HG03442 (cell line): Measurements from ENCODE around the gene UNC13B.
"Not testable (repeated sequence)": the region's sequence is repeated elsewhere in the genome, so short reads cannot be mapped to it uniquely, and the experiment has no call there.

ENCODE experiments used
- ATAC-seq: cut with Tn5 transposase; IDR thresholded peaks from one replicate; pipeline ENCODE4 v1.9.1; 2021; ENCODE audit warnings: mild to moderate bottlenecking, moderate library complexity; ENCODE audit not compliant: unreplicated experiment

Gene UNC13B

DNA sequence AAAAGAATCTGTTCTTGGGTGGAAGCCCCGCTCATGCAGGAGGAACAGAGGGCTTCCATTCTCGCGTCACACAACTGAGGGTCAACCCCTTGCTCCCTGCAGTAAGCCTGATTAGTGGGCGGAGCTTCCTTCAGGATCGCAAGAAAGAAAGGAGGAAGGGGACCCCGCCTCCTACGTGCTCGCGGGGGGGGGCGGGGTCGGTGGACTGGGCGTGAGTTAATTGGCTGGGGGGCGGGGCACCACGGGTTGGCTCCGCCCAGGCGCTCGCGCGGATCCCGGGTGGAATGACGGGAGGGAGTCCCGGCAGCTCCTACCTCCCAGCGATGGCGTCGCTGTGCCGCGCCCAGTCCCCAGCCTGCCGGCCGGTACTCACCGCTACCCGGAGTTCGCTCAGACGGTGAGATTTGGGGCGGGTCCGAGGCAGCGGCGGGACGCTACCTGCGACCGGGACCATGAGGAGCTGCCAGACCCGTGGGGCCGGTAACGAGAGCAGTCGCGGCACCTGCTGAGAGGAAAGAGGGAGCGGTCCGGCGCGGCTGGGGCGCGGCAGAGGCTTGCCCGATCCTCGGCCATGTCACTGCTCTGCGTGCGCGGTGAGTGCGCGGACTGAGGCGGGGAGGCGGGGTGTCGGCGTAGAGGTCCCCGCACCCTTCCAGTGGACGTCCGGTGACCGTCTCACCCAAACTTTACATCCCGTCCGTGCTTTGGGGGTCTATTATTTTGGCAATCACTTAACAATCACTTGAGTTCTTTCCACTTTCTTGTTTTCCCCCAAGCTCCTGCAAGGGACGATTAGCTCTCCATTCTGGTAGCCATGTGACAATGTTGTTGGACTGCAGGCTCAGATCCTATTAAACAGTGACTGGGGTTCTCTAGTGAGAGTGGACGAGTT lies at the start of gene UNC13B:
Gene UNC13B, plus strand, starts transcription at position 297 of the 892 bp plus-strand sequence. Its CDS starts 275 bp downstream, at position 572.
- peak; percentile 63 for ATAC-seq

DNA sequence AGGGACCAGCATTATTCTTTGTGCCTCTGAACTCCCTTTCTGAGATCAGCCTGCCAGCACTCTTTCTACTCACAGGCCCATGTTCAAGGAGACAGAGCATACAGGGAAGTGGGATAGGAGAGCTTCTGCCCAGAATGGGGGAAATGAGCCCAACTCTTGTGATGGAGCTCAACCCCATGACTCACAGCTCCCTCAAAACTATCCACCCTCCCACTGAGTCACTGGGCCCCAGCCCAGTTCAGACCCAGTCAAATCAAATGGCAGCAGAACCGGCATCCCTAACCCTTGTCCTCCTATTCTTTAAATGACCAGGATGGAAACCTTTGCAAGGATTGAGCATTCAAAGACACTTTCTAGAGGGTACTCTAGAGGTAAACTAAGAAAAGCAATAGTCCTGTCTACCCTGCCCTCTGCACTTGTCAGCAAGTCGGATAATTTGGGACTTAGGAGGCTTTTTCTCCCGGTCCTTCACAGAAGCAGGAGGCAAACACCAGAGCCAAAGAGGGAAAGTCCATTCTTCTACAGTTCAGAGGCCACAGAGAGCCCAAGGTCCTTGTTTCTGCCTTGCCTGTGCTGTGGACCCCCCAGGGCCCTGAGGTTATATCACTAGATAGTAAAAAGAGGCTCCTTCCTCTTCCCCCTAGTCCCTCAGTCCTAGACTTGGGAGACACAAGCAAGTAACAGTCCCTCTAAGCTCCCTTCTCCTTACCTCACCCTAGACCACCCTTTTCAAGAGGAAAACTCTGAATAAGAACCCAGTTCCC lies 49.4 kb upstream of the UNC13B start:
- no peak for ATAC-seq

GRCh38 chr9:35114113-35114839 lies 47.5 kb upstream of the UNC13B start:
- no peak for ATAC-seq

DNA sequence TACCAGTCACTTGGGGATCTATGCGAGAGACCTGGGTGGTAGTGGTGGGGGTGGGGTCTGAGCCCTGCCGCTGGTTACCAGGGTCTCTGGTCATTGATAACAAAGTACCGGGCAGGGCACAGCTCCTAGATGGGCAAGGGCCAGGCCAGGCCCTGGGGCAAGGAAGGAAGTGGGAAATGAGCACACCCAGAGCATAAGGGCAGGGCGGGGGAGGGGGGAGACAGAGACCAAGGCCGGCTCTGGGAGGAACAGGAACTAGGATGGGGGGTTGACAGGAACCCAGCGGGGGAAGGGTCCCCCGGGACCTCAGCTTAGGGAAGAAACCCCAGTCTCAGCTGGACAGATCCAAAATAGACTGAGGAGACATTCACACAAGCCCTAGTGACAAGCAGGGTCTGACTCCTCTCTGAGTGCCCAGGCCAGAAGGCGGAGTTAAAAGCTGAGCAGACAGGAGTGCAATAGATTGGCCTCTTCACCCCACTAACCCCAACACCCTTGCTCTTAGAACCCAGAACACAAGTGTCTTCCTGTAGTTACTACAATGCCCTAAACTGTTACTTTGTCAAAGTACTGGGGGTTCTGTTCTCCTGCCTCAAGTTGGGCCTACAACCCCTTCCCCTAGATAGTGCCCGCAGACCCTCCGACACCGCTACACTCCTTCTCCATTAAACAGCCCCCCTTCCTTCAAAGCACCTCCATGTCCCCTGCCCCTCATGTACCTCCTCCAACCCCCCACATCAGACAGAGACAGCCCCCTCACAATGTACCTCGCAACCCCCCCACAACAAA lies 46.8 kb upstream of the UNC13B start:
- no peak for ATAC-seq

- peak; percentile 41 for ATAC-seq
These were observed 45.9 kb upstream of the UNC13B start, which contains the start of gene ATOSB for GRCh38 chr9:35115680-35116538. ATOSB (minus strand) TSS chr9:35115862; CDS start chr9:35108274, 7,588 bp downstream.

GRCh38 chr9:35116539-35116897 lies 45.3 kb upstream of the UNC13B start:
- ATAC-seq, result peak; percentile 1

GRCh38 chr9:35116898-35117551 lies 44.8 kb upstream of the UNC13B start:
- ATAC-seq, result peak; percentile 39

DNA sequence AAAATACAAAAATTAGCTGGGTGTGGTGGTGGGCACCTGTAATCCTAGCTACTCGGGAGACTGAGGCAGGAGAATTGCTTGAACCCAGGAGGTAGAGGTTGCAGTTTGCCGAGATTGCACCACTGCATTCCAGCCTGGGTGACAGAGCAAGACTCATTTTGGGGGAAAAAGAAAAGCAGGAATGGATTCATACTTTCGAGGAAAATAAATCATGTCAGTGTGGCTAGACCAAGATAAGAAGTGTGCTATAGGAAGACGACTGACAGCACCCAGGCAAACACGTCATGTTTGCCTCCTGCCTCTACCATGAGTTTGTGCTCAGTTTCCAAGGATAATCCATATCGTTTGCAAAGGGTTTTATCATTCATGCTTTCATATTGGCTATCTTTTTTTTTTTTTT lies 26.9 kb upstream of the UNC13B start:
- no peak for ATAC-seq

- ATAC-seq, result no peak
These were observed 25.8 kb upstream of the UNC13B start for GRCh38 chr9:35135988-35136387.

DNA sequence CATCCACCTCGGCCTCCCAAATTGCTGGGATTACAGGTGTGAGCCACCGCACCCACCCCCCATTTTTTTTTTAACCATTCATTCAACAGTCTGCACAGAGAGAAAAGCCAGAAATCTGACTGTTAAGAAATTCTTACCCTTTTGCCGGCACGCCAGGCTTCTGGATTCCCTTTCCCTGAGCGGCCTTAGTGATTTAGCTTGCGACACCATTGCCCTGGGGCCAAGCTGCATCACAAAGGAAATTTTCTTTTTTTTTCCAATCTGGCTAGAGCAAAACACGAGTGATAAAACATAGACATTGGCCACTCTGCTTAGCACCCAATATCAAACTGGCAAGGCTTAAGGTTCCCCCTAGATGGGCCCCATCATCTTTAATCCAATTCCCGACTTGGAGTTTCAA lies 24.9 kb upstream of the UNC13B start:
- ATAC-seq, result no peak

- no peak for ATAC-seq
These were observed 21.7 kb upstream of the UNC13B start for GRCh38 chr9:35140093-35140492.

GRCh38 chr9:35142037-35142436 lies 19.8 kb upstream of the UNC13B start:
- ATAC-seq, result no peak

- ATAC-seq, result not testable (repeated sequence)
These were observed 13.8 kb upstream of the UNC13B start for GRCh38 chr9:35147941-35148563.

DNA sequence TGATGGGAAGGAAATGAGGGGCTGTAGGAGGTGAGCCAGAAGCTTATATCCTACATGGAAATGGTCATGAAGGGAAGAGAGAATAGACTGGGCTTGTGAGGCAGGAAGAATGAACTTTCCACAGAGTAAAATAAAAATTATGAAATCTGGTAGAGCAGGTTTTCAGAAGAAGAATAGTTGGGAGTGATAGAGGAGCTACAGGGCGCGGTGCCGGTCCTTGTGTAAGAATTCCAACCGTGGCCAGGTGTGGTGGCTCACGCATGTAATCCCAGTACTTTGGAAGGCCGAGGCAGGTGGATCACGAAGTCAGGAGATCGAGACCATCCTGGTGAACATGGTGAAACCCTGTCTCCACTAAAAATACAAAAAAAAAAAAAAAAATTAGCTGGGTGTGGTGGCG lies 8.9 kb upstream of the UNC13B start:
- no peak for ATAC-seq

DNA sequence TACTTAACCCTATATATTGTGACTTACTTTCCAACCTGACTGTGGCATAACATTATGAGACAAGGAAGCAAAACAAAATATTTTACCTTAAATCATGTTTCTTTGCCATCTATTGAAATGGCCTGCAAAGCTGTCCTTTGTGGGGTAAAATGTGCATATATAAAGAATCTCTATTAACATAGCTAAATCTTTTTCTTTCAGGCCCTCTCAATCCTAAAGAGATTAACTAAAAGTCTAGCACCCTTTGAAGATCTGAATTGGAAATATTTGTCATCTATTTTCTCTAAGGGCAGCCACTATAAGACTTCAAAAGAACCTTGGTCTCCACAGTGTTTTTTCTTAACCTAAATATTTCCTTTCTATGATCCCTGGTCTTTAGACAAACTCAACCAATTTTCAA lies 5.0 kb upstream of the UNC13B start:
- no peak for ATAC-seq

DNA sequence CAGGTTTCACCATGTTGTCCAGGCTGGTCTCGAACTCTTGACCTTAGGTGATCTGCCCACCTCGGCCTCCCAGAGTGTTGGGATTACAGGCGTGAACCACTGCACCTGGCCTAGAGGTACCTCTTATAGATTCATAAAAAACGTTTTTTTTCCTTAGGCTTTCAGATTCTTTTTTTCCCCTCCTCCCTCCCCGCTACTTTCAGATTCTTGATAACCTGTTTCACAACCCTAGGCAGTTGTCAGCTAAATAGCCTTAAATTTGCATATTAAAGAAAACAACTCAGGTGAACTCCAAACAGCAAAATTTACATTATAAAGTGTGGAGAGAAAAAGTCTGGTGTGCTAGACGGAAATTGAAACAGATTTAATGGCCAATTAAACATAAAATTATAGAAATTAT lies 4.0 kb upstream of the UNC13B start:
- not testable (repeated sequence) for ATAC-seq

DNA sequence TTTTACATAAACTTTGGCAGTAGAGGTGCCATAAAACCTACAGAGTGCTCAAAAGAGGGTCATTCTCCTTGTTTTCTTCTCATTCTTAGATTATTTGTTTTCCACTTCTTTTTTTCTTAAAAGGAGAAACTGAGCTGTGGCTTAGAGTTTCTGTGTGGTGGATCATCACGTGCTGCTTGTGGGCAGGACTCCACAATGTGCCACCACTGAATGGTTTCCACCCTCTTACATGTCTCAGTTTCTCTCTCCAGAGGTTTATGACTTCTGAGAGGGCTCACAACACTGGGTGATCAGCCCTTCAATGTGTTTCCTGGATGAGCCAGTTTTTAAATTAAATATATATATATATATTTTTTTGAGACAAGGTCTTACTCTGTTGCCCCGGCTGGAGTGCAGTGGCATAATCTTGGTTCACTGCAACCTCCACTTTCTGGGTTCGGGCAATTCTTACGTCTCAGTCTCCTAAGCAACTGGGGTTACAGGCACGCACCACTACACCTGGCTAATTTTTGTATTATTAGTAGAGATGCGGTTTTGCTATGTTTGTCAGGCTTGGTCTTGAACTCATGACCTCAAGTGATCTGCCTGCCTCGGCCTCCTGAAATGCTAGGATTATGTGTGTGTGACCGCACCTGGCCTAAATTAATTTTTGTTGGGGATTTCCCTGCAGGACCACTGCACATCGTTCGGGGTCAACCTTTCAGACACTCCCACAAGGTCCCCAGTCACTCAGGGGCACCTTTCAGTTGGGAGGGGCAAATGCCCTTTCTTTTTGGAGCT lies 3.1 kb upstream of the UNC13B start:
- no peak for ATAC-seq
